Measurements from ENCODE around the gene ZFP92.
"Not testable (repeated sequence)": the region's sequence is repeated elsewhere in the genome, so short reads cannot be mapped to it uniquely, and the experiment has no call there.

The ZFP92 gene, protein sequence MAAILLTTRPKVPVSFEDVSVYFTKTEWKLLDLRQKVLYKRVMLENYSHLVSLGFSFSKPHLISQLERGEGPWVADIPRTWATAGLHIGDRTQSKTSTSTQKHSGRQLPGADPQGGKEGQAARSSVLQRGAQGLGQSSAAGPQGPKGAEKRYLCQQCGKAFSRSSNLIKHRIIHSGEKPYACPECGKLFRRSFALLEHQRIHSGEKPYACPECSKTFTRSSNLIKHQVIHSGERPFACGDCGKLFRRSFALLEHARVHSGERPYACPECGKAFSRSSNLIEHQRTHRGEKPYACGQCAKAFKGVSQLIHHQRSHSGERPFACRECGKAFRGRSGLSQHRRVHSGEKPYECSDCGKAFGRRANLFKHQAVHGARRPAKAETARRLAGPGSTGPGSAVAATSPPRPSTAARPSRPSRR

DNA sequence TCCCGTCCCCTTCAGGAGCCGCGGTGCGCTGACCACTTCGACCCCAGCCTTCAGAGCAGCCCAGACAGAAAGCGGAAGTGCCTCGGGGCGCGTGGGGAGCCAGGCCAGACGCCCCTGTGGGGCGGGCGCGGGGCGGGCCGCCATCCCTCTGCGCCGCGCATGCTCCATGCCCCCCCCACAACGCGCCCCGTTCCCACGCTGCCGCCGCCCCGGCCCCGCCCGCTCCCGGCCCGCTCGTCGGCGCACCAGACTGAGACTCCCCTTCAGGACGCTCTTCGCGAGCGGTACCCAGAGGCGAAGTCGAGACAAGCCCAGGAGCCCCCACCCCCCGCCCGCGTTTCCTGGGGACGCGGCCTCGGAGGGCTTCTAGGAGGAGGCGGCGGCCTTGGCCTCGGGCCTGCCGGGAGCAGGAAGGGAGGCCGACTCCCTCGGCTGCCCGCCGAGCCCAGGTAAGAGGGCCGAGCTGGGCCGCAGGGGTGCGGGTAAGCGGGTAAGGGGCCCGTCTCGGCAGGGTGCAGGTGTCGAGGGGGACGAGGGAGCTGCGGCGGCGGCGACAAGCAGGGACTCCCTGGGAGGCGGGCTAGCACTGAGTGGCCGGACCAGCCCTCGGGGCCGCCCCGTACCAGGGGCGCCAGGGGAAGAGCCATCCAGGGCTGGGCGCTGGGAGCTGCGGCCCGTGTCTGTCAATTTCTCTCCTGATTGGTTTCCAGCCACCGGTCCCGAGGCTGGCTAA lies at the start of gene ZFP92:
ZFP92 (plus strand) TSS at position 218 of the 733 bp plus-strand sequence. CDS start 6,851 bp downstream, outside the sequence.
- DNase-seq (ENCODE audit: low read depth), result peak; percentile 24

DNA sequence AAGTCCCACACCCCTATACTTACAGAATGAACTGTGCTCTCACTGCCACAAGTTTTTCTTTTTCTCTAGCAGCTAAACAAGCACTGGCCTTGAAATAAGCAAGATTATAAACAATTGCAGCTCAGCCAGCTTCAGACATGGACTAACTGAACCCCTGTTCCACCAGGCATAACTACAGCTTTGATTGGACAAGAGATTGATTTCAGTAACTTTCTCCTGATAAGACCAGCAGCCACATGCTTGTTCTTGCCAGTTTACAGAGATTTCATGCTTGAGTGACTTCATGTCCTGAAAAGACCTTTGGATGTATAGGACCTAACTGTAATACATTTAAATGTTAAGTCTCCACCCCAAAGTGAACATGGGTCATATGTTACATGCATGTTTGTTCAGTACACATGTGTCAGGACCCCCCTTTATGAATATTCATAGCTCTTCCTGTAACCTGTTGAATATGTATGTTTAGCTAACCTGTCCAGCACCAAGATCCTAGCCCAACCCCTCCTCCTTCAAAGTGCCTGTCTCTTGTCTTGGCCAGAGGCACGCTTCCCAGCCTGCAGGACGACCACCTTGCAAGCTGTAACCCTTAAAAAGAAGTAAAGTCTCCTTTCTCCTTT lies 49.4 kb upstream of the ZFP92 start:
- no peak for DNase-seq (ENCODE audit: low read depth)

DNA sequence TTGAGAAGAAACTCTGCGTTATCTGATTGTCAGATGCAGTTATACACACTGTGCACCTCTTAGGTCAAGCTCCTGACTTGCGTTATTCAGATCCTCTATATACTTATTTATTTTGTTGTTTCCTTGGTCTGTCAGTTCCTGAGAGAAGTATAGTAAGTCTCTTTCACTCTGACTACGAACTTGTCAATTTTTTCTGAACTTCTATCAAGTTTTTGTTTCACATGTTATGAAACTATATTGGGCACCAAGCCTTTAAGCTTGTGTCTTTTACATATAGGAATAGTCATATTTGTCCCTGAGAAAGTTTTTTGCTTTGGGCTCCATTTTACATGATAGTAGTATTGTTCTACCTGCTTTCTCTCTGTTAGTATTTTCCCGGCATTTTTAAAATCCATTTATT lies 45.6 kb upstream of the ZFP92 start:
- DNase-seq (ENCODE audit: low read depth), result no peak

DNA sequence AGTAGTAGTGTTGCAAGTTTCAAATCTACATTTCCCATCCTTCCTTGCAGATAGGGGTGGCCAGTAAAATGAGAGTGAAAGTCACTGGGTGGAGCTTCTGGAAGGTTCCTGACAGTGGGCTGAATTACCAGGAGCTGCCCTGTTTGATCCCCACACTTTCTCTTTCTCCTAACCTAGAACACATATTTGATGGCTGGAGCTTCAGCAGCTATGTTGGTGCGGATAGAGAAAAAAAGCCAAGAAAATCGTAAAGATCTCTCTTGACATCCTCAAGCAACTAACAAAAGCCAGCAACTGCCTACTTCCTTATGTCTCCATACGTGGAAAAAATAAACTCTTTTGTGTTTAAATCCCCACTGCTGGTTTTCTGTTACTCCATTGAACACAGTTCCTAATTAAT lies 45.2 kb upstream of the ZFP92 start:
- DNase-seq (ENCODE audit: low read depth), result no peak

DNA sequence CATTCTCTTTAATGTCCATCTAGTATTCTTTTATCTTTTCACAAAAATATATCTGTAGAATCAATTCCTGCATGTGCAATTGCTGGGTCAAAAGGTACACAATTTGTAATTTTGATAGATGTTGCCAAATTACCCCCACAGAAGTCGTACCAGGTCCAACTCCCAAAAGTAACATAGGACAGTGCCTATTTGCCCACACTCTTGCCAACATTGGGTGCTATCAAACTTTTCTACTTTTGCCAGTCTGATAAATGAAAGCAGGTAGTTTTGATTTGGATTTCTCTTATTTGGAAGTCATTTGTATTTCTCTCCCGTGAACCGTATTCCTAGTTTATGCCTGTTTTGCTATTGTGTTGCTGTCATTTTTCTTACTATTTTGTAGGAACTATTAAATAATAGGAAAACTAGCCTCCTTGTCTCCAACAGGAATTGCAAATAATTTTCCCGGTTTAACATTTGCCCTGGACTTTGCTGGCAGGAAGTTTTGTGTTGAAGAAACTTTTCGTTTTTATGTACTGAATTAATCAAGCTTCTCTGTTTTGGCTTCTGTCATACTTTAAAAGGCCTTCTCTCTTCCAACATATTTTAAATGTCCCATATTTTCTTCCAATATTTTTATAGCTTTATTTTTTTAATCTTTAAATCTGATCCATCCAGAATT lies 44.3 kb upstream of the ZFP92 start:
- DNase-seq (ENCODE audit: low read depth), result no peak

DNA sequence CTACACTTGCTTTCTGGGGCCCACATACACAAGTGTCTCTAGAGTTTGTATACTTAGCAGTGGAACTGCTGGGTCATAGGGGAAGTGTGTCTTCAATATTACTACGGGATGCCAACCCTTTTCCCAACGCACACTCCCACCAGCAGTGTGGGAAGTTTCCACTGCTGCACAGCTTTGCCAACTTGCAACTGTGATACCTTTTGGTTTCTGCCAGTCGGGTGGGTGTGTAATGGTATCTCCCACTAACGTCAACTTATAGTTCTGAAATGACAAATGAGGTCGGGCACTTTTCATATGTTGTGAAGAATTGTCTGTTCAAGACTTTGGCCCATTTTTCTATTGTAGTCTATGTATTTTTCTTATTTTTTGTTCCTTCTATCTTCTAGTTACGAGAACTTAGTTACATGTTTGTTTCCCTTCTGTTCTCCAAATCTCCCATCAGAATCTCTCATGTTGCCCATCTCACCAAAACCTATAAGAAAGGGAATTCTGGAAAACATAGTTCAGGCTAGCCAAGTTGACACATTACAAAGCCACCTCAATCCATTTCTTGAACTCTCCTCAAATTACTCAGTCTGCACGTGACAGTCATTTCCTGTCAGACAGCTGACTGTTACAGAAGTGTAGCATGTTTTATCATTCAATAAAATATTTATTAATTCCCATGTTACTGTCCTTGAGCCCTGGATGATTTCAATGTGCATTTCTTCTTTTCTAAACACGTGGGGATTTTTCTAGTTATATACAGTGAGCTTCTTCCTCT lies 40.8 kb upstream of the ZFP92 start:
- peak; percentile 15 for DNase-seq (ENCODE audit: low read depth)

DNA sequence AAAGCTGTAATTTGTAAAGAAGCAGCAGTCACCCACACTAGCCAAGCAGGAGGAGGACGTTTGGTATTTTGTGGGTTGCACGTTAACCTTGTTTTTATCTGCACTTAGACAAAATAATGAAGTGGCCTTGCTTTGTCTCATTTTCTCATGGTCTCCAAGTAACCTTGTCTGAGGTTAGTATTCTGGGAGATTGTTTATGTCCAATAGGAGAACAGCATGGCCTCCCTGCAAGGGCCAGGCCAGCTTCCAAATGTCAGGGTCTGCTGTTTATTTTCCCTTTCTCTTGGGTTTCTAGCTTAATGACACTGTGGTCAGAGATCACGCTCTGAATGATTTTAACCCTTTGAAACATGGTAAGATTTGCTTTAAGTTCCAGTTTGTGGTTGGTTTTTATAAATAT lies 40.0 kb upstream of the ZFP92 start:
- no peak for DNase-seq (ENCODE audit: low read depth)

DNA sequence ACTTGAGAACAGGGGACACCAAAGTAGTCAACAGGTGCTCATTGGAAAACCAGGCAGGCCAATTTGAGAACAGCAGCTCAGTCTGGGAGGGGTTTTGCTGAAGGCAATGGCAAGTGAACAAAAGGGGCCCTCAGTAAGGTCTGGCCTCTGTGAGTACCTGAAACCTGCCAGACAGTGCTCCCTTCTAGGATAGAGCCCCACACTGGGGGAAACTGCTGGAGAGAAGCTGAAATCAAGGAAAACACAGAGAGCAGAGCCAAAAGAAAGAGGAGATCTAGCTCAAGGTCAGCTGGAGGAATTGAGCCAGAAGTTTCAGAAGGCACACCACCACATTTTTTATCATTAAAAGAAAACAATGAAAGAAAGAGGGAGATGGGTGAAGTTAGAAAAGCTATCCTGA lies 38.3 kb upstream of the ZFP92 start:
- DNase-seq (ENCODE audit: low read depth), result no peak

DNA sequence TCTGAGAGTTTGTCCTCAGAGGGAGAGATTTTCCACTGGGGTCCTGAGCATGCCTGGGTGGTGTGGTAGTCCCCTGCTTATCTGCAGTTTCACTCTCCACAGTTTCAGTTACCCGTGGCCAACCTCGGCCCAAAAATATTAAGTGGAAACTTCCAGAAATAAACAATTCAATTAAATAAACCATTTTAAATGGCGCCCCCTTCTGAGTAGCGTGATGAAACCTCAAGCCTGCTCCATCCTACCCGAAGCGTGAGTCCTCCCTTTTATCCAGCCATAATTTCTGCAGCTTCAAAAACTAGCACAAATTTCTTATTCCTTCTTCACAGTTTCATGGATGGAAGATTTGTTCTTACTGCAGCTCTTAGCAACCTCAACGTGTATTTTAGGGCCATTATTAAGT lies 36.8 kb upstream of the ZFP92 start:
- DNase-seq (ENCODE audit: low read depth), result no peak

DNA sequence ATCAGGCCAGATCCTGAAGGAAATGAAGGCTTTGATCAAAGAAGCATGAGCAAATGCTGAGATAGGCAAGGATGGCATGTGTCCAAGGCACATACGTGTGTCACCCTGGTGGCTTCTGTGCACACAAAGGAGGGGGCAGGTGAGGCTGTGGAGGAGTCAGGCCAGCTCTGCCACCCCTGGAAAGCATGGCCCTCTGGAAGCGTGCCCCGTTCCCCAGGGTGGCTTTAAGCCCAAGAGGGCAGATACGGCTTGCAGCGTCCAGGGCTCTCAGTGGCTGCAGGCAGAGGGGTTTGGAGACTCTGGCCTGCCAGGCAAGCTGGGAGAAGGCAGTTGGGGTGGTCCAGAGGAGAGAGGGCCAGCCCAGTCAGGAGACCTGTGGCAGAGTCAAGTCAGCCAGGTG lies 35.7 kb upstream of the ZFP92 start:
- no peak for DNase-seq (ENCODE audit: low read depth)

DNA sequence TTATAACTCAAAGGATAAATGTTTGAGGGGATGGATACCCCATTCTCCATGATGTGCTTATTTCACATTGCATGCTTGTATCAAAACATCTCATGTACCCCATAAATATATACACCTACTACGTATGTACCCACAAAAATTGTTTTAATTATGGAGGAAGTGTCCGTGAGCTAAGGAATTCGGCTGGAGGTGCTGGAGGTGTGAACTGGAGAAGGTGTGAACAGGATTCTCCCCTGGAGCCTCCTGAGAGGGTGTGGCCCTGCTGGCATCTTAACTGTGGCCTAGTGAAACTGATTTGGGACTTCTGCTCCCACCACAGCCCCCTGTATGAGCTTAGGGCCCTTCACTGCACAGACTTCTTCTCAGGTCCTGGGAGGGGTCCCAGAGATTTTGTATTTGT lies 33.5 kb upstream of the ZFP92 start:
- DNase-seq (ENCODE audit: low read depth), result no peak

DNA sequence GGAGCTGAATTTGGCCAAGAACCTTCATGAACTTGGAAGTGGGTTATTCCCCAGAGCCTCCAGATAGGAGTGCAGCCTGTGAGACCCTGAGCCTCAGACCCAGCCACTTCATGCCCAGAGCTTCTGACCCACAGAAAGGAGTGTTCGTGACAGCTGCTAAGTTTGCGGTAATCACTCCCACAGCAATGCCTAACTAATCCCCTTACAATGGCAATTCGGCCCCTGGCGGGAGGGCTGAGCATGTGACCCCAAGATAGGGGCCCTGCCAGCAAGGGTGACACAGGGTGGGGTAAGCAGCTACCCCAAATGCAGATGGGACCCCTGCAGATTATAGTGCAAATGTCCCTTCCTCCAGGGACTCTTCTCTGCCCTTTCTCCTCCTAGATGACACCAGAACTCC lies 32.7 kb upstream of the ZFP92 start:
- no peak for DNase-seq (ENCODE audit: low read depth)

DNA sequence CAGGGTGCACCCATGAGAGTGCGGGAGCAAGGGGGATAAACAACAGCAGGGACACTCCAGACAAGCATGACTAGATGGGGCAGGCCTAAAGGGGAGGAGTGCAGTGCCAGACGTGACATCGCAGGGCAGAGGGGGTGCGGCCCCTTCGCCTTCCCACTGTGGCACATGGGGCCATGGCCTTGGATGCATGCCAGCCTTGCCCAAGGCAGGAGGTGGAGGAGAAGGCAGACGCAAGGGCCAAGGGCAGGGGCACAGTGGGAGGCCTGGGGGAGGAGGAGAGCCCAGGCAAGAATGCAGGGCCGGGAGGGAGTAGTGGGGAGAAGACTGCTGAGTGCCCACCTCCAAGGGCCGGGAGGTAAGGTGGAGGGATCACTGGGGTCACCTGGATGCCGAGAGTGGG lies 31.8 kb upstream of the ZFP92 start:
- DNase-seq (ENCODE audit: low read depth), result no peak

DNA sequence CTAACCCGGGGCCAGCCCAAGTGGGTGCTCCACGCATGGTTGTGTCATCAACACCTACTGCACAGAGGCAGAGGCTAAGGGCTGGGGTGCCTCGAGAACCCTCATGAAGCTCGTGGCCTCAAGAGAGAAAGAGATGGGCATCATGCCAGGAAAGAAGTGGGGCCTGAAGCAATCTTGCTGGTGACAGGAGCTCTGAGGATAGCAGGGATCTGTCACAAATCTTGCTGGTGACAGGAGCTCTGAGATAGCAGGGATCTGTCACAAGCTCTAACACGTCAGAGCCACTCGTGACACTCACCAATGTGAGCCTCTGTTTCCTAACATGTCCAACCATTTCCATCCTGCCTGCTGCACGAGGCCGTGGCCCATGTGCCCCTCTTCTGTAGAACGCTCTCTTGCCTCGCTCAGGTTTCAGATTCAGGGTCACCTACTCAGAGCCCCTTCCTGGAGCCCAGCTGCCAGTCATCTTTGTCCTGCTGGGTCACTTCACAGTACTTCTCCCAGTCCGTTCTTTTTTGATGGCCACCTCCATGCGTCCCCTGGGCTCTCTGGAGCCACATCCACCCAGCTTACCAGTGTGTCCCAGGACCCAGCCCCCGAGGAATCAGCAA lies 31.2 kb upstream of the ZFP92 start:
- DNase-seq (ENCODE audit: low read depth), result no peak

DNA sequence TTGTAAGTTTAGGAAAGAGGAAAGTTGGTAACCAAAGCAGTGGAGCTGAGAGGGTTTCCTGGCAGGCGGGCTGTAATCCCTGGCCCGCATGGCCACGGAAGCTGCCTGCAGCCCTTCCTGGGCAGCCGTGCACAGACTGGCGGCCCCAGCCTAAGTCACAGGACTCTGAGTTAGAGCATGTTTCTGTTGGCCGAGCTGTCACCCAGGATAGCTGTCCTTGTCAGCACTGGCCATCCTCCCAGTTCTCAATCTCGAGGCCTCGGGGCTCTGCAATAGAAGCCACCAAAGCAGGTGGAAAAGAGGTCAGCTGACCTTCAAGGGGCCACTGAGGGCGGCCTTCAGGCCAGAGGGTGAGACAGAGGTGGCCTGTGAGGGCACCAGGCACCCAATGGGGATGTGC lies 30.6 kb upstream of the ZFP92 start:
- DNase-seq (ENCODE audit: low read depth), result no peak

DNA sequence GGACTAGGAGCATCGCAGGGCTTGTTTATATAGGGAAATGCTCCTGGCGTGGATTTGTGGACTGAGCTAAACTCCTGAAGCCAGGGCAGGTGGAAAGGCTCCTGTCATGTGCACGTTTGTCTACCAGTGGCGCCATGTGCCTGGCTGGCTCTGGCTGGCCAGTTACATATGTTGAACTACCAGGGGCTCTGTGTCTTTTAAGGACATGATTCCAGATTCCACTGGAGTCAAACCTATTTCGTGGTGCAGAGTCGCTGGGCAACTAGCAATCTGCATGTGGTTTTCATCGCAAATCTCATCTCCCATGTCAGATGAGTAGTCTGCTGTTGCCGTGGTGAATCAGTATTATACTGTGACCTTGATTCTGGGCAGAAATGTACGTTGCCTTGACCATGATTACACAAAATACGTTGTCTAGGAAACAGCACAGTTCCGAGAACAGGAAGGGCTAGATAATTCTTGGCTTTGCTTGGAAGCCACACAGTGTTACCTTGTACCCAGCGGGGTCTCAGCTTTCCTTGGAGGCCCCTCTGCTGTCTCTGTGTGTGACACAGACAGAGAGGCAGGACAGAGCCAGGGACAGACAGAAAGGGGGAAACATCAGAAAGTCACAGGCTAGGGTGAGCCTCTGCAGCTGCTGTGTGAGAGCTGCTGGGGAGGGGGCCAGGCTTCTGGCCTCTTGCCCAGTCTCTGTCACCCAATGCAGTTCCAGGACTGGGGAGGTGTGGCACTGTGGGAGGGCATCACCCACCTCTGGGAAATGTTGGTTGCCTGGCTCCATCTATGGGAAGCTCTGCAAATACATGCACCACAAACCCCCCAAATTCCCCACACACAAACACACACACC lies 29.4 kb upstream of the ZFP92 start:
- DNase-seq (ENCODE audit: low read depth), result peak; percentile 59

DNA sequence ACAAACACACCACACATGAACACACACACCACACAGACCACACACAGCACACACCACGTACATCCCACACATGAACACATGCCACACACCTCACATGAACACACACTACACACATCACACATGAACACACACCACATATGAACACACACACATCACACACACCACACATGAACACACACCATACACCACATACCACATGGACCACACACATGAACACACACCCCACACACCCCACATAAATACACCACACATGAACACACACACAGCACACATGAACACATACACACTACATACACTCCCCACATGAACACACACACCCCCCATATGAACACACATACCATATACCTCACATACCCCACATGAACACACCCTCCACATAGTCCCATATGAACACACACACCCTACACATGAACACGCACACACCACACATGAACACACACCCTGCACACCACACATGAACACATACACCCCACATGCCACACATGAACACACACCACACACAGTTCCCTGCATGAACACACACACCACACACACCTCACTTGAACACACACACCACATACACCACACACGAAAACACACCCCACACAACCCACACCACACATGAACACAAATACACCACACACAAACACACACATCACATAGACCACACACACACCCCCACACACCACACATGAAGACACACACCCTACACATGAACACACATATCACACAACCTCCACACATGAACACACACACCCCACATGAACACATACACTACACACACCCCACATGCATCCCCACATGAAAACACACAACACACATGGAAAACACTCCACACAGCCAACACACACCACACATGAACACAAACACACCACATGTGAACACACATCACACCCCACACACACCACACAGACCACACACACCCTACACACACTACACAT lies 28.4 kb upstream of the ZFP92 start:
- DNase-seq (ENCODE audit: low read depth), result no peak

DNA sequence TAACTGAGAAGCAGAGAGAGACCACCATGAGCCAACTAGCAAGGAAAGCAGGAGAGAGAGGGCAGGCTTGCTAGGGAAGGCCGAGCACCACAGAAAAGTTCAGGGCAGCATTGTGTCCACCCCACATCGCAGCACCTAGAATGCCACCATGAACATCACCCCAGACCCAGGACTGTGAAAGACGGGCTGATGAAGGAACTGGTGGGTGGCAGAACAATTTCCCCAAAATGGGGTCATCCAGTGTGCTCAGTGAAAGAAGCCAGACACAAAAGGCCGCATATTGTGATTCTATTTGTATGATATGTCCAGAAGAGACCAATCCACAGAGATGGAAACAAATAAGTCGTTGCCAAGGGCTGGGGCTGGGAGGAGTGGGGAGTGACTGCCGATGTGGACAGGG lies 26.9 kb upstream of the ZFP92 start:
- DNase-seq (ENCODE audit: low read depth), result no peak

DNA sequence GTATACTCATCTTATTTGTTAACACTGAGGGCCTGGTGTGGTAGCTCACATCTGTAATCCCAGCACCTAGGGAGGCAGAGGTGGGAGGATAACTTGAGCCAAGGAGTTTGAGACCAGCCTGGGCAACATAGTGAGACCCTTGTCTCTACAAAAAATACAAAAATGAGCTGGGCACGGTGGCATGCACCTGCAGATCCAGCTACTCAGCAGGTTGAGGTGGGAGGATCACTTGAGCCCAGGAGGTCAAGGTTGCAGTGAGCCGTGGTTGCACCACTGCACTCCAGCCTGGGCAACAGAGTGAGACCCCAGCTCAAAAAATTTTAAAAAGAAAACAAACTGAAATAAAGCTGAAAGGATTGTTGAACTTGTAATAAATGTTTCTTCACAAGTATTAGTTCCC lies 26.3 kb upstream of the ZFP92 start:
- not testable (repeated sequence) for DNase-seq (ENCODE audit: low read depth)
